Stimulated activated CD8-positive, alpha-beta memory T cell treated with anti-CD3 and anti-CD28 coated beads, Interleukin-4, amount 100 ng/mL, for 1 hour (primary cell): ENCODE measurements around the gene PDE1A.

Experiments used
- DNase-seq, 2 donors: peaks; one replicate each; pipeline ENCODE4 v3.0.0-alpha.2; 2020; ENCODE audit warnings: low read depth in 2 of 2, low spot score in 1 of 2

The PDE1A gene

DNA sequence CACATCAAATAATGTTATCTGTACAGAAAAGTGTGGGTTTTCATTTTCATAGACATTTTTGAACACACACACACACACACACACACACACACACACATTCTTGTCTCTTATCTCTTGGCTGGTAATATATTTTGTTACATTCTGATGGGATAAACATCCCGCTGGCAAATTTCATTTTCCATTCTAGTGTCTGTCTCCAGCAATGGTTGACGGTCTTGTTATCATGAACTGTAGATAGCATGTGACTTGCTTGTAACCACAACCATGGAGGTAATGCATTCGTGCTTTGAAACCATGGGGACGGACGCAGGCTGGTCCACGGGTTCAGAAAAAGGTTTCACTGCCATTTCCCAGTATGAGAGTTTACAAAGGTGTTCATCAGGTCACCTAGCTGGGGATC is 284.8 kb downstream of the PDE1A start:
- DNase-seq = no peak

DNA sequence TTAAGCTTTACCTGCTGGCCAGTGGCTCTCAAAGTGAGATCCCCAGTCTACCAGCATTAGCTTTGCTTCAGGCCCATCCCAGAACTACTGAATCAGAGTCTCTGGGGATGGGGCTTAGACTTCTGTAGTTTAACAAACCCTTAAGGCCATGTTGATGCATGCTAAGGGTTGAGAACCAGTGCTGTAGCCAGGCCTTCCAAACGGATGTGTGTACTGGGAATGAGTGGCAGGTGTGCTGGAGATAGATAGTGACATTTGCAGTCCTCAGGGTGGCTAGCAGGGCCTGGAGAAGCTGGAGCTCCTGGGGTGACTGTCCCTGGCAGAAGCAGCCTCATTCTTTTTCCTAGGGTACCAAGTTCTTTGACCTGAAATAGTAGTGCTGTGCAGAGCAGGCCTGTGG is 292.6 kb downstream of the PDE1A start:
- no peak for DNase-seq

GRCh38 chr2:182133195-182133891 is 293.5 kb downstream of the PDE1A start:
- DNase-seq = no peak

- no peak for DNase-seq
Observed at GRCh38 chr2:182132605-182133004, 294.2 kb downstream of the PDE1A start.

- no peak for DNase-seq
Observed at GRCh38 chr2:182128821-182129707, 297.8 kb downstream of the PDE1A start.

- DNase-seq = no peak
Observed at GRCh38 chr2:182117196-182117595, 309.6 kb downstream of the PDE1A start.

DNA sequence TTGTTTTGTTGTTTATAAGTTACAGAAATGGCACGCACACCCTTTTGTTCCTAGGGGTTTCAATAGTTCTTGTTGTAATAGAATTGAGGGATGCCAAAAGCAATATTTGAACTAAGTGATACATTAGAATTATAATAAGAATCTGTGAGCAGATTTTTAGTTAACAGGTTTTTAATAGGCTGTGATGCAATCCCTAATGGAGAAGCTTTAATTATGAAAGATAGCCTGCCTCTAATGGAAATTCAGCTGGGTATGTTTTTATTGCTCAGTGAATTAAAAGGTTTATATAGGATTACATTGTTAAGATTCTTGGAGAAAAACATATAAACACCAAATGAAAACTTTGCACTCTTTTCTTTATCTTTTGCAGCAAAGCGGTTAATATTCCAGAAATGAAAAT is 310.1 kb downstream of the PDE1A start:
- no peak for DNase-seq

DNA sequence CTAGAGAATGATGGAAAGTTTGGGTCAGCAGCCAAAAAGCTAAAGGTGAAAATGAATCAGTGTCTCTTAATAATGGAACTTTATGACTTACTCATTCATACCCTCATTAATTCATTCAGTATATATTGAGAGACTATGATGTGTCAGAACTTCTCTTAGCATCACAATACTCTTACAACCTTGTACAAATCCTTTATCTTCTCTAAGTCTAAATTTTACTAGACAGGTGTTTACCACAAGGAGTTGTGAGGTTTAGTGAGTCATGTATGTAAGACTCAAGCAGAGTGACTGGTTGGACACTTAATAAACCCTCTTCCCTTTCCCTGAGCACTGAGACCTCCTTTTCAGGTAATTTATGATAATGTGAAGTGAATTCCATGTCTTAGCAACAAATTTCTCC is 311.6 kb downstream of the PDE1A start:
- no peak for DNase-seq

GRCh38 chr2:182113334-182113733 is 313.5 kb downstream of the PDE1A start:
- DNase-seq = no peak

DNA sequence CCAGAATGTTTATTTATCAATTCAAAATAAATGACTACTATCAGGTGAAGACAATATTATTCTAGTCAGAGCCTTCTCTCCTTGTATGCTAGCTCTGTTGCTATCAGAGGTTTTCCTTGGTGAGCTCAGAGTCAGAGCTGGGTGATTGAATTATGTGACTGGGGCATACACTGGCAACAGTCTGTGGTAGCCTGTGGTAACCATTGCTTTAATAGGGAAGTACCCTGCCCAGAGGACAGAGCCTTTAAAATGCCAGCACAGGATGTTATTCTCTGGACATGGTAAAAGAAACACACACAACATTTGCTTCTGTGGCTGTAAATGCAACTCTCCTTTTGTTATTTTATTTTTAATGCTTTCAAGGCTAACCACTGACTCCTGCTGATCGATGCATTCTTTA is 316.5 kb downstream of the PDE1A start:
- DNase-seq = no peak

- no peak for DNase-seq
Observed at GRCh38 chr2:182103526-182103925, 323.3 kb downstream of the PDE1A start.

- no peak for DNase-seq
Observed at GRCh38 chr2:182101263-182101662, 325.6 kb downstream of the PDE1A start.

GRCh38 chr2:182098648-182099047 is 328.2 kb downstream of the PDE1A start:
- DNase-seq = no peak

DNA sequence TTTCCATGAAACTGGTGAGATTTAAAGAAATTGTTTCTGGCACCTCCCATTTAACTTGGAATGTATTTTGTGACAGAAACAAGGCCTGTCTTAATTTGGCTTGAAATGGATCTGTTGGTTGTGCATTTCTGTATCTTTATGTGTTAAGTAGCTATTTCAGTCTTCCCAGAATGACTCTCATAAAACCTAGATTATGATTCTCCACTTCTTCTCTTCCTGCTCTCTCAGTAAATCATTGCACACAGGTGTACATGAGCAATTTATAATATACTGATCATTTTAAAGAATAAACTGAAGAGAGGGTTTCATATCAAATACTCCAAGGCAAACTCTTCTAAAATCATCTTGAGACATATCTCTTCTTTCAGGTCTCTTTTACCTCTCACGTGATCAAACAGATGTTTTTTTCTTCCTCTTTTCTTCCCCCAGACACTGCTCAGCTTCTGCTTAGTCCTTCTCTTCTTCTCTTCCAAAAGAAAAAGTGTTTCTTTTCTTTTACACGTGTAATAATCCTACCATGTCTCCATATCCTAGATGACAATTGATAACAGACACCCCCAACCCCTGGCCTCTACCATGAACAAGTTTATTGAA is 329.2 kb downstream of the PDE1A start:
- DNase-seq = no peak

DNA sequence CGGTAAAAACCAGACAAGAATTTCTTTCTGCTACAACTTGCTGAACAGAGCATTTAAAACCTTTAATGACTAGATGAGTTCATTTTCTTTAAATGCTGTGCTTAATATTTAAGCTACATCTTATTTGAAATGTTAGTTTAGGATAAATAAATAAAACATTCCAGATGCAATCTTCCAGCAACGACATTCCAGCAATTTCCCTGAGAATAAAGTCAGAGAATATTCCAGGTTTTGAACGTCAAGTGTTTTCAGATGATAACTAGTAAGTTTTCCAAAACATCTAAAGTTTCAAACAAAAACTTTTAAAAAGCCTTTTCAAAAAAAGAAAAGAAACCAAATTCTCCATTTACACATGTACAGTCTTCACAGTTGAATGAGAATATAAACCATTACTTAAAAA is 336.4 kb downstream of the PDE1A start:
- no peak for DNase-seq
